DMS 273 treated with DMSO at 0.1 percent for 48 hours (cell line): ENCODE data around the gene TSPAN5.

Source experiments
- DNase-seq: peaks from one replicate; lab custom pipeline; 2025; lab: John Stamatoyannopoulos, UW

The TSPAN5 gene

DNA sequence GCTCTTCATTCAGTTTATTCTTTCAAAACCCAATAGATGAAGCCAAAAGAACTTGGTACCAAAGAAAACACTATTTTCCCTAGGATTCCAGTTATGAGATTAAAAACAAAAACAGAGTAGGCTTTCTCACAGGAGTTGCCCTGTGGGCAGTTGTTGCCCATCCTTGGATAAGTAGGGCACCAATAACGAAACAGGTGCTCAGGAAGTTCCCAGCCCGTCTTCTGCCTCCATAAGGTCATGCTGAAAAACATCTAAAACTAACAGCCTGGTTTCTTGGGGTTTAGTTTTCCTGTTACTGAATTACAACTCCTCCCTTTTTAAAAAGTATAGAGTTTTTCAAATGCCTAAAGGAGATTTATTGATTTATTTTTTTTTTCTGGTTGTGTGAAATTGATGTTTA is 14.7 kb downstream of the TSPAN5 start:
- DNase-seq = no peak

DNA sequence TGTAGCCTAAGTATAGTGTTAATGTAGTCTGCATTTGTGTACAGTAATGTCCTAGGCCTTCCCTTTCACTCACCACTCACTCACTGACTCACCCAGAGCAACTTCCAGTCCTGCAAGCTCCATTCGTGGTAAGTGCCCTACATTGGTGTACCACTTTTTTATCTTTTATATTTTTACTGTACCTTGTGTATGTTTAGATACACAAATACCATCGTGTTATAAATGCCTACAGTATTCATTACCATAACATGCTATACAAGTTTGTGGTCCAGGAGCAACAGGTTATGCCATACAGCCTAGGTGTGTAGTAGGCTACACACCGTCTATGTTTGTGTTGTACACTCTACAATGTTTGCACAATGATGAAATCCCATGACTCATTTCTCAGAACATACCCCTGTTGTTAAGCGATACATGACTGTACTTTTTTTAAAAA is 15.4 kb downstream of the TSPAN5 start:
- no peak for DNase-seq

DNA sequence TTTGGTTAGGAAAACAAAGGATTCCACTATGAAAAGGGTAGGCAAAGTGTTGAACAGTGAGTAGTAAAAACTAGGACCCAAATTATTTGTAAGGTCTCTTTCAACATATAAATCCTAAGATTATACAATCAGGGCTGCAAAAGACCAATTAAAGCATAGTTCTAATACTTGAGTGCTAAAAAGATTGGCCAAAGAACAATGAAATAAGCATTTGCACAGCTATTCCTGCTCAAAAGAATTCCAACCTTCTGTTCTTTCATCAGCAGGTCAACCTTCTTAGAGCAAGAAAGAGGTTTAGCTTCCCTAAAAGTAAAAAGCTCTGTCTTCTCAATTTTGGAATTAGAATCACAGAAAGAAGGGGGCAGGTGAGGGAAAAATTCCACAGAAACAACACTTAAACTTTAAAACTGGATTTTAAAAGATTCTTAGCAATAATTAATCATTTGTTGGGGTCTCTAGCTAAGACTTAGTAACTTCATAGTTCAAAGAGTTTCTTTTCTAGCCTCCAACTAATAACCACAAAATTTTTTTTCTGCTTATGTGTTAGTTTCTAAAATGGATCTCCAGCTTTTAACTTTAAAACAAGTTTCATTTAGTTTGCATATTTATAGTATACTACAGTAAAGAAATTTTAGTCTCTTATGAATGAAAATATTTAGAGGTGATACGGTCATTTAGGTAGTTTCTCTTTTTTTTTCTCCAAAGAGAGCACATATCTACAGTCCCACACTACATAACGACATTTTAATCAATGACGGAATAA is 16.3 kb downstream of the TSPAN5 start:
- no peak for DNase-seq

DNA sequence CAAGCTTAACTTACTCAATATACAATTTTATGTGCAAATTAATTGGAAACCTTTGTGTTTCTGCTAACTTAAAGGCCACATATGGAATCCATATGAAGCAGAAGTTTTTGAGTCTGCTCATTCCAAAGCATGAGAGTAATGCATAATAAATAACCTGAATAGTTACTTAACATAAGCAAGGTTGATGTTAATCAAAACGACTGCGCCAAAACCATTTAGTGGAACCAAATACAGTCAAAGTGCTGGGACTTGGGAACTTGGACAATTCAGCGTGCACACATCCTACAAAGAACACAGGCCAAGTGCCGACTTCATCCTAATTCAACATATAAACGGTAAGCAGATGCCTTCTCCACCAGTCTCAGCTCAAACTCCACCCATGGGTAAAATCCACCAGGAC is 17.0 kb downstream of the TSPAN5 start:
- DNase-seq = no peak

DNA sequence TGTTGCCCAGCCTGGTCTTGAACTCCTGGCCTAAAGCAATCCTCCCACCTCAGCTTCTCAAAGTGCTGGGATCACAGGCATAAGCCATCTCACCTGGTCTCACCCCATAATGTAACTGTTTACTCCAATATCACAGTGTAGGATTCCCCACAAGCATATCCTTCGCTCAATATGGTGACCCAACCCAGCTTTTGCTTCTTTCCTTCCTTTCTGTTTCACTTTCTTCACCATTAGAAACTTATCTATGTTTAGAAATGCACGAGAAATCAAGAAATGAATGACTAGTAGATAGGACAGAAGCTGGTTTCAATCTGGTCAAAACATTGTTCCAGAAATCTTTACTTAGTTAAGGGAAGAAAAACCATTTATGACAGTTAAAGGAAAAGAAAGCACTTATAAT is 18.9 kb downstream of the TSPAN5 start:
- DNase-seq = no peak

DNA sequence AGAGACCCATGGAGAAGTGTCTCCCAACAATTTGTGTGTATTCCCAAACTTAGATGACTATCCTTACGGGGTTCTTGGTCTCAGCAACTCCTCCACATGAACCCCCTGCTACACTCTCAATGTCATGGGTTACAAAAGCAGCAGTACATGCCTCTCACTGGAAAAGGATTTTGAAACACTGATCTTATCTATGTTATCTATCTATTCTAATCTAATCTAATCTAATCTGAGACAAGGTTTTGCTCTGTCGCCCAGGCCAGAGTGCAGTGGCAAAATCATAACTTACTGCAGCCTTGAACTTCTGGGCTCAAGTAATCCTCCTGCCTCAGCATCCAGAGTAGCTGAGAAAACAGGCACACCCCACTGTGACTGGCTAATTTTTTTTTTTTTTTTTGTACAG is 19.3 kb downstream of the TSPAN5 start:
- no peak for DNase-seq

DNA sequence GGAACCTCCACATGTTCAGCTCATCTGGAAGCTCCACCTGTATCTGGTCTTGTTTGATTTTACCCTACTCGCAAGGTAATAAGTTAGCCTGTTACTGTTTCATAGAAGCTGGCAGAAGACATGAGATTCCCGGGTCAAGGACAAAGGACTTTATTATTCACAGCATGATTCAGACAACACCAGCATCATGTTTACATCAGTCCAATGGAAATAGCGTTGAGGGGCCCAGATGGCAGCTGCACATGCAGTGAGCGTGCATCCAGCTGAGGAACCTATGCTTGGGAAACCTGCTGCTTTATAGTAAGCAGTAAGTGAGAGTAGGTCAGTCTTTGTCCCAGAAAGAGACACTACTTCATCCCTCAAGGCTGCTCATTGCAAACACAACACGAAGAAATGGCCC is 19.8 kb downstream of the TSPAN5 start:
- DNase-seq = no peak

DNA sequence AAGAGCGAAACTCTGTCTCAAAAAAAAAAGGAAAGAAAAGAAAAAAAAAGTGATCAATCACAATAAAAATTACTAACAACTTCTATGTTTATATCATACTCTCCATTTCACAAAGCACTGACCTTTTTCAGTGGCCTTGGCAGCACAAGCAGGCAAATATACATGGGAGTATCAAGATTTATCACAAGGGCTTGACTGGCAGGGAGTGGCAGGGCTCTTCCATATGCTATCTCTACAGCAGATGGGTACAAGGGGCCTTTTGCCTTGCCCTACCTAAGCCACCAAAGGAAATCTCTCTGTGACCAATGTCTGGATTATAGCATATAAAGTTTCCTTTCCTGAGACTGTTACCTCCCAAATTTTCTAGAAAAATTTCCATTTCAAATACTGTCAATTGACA is 24.4 kb downstream of the TSPAN5 start:
- no peak for DNase-seq

DNA sequence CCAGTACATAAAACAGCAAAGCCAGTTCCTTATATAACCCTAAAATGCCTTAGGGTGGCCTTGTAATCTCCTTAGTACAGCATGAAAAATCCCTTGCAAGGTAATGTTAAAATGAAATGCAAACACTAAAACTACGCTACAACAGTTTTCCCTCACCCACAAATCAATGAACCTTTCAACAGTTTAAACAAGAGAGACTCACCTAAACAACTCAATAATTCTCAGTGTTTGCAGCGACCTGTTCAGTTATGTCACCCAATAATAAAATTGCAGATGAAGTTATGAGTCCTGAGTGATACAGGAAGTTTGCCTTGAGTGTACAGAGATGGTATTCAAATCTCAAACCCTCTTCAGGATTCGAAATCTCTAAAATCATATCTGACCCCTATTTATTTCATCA is 25.3 kb downstream of the TSPAN5 start:
- no peak for DNase-seq

DNA sequence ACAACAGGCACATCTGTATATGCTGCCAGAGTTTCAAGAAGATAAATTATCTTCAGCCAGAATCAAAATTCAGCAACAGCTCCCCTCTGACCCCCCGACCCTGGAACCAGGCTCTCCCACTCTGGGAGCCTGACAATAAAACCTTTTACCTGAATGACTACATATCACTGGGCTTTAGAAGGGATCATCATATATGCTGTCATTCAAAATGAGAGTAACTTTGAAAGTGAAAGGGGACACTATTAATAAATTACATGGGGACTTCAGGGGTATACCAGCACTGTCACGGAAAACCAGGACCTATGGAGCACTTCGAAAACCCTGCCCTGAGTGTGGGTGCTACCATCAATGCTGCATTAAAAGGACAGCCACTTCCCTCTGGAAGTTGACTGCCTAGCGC is 26.2 kb downstream of the TSPAN5 start:
- DNase-seq = no peak

DNA sequence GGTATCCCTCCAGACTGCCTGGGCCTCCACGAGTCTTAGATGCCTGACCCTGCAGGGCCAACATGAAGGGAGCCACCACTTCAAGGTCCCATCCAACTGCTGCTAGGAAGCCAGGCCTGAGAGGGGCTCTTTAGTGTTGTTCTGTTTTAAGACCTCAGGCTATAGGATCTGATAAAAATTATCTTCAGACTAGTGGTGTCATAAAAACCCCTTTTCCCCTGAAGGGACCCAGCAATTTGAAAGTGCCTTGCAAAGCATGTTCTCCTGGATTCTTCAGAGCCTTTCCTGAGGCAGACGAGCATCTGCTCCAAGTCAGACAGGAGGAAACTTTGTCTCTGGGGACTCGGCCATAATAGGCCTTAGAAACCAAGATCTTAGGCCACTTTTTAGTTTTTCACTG is 26.9 kb downstream of the TSPAN5 start:
- no peak for DNase-seq

DNA sequence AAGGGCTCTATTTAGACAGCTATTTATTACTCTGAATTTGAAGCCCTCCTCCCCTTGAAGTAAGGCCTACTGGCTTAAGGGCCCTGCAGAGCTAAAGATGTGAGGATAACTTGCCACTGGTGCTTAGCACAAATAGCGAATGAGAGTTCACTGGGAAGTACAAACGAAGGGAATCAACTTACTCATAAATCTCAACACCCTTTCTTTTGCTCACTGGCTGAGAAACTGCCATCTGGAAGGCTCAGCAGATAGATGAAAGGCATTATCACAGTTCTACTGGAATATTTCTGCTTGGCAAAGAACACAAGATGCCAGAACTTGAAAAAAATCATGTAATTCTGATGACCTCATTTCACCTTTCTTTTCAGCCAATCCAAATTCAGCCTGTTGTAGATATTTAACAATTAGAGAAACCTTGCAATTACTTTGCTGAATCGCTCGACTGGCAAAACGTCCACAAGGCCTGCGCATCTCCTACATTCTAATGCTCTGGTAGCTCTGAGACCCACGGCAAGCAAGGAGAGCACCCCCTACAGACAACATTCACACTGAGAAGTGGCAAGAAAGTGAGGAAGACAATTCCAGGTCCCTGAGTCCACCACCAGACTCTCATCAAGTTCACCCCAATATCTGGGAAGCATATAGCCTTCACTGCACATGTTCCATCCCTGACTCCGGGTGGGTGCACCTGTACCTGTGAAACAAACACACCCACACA is 27.5 kb downstream of the TSPAN5 start:
- no peak for DNase-seq

DNA sequence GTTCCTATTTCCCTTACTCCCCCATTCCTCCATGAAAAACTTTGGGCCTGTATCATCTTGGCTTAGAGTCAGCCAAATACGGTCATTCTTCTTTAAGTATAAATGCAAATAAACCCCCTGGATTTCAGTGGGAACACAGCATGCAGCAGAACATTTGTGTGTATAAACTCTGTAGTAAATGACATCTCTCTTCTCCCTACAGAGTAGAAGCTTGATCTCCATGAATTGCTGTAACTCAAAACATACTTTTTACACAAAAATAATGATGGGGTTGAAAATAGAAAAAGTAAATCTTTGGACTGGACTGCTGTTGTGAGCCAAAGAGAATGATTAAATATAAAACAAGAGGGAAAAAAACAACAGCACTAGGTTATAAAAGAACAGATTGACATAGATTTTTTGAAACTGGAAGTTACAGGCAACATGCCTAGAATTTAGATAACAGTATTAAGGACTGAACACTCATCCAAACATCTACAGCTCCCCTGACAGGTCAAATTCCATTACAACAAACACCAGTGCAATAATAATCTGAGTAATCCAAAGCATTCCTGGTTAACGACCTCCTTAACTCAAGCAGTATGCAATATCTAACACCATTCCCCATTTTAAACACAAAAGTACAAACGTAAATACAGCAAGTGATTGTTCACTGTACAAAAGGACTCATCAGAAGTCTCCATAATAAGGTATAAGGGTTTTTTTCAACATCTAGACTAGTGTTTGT is 30.7 kb downstream of the TSPAN5 start:
- no peak for DNase-seq

DNA sequence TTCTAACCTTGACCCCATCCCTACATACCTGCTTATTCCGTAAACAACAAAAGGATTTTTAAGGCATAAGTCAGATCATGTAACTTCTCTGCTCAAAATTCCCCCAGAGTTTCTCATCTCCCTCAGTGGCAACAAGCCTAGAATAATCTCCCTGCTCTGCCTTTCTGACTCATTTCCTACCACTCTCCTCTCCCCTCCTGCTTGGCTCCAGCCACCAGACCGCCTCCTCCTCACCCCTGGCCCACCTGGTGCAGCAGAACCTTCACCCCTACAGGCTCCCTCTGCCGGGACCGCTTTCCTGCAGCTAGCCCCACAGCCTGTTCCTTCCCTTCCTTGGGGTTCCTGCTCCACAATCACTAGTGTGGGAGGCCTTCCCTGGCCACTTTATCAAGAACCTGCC is 32.1 kb downstream of the TSPAN5 start:
- DNase-seq = peak; percentile 33

DNA sequence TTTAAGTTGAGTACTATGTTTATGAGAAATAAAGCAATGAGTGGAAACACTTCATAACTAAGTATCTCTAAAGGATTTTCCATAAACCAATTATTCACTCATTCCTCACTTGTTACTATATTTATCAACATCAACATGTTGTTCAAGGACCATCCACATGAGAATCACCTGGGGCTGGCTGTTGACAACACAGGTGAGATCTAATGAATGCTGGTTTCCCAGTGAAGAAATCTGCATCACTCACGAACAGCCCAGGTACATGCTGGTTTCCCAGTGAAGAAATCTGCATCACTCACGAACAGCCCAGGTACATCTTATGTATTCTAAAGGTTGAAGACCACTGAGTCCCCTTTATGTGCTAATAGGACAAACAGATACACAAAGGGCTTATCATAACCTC is 32.5 kb downstream of the TSPAN5 start:
- no peak for DNase-seq

DNA sequence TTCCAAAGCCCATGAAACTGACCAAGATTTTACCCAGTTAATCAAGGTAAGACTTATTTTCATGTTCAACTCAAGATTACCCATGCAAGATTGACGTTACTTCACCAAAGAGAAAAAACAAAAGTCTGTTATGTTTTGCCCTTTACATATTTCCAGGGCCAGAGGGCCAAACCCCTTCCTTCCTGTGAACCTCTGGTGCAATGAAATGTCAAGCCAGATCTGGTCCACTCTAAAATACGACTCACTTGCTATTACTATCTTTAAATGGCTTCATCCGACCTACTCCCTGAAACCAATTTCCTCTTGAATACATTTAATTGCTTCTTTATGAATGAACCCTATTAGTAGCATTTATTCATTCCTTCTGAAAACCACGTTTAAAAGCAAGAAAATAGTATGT is 33.0 kb downstream of the TSPAN5 start:
- no peak for DNase-seq

DNA sequence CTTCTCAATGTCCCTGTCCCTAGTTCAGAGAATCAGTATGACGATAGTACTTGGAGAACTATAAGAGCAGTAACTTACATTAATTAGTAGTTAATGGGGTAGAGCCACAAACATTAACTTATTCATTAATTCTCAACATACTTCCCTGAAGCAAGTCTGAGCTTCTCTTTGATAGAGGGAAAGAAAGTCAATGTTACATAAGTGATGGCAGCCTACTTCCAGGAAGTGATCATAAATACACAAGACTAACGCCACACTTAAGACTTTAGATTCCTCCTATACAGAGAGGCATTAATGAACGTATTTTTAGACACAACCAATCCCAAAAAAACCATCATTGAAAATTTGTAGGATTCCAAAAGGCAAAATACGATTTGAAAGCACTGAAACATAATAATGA is 33.8 kb downstream of the TSPAN5 start:
- no peak for DNase-seq

DNA sequence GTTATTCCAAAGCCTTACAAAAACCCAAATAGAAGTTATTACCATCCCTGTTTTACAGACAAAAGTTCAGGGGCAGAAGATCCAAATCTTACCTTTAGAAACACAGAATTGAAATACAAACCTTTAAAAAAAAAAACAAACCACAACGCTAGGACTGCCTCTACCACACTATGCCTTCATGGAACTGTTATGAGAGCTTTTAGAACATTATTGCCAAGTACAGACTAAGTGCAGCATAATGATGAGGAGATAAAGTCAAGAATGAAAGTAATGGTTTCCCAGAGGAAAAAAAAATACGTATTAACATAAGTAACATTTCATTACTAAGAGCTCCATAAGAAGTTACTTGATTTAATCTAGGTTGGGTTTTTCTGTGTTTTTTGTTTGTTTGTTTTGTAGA is 34.3 kb downstream of the TSPAN5 start:
- DNase-seq = no peak

DNA sequence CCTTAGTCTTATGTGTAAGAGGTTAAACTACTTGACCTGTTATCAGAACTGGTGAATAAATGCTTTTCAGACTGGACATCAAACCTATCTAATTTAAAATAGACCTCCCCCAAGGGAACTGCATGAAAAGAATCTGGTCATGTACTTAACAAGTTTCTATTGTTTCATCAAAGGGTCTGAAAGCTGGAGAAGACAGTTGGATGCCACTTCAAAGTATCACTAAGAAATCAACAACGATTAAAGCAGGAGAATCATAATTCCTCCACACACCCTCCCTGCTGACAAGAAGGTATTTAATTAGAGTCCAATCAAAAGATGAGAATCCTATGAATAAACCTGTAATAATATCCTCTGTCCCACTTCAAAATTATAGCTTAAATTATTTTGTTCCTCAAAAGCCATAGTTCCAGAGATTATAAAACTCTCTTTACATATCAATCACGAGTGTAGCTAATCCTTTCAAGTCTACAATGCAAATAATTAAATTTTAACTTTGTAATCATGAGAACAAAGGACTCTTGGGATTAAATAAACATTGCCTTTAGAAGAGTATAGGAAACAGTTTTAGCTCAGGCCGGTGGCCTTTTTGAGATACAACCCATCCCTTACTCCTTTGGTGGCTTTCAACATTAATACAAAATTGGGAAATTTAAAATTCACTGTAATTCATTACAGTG is 35.1 kb downstream of the TSPAN5 start:
- no peak for DNase-seq

DNA sequence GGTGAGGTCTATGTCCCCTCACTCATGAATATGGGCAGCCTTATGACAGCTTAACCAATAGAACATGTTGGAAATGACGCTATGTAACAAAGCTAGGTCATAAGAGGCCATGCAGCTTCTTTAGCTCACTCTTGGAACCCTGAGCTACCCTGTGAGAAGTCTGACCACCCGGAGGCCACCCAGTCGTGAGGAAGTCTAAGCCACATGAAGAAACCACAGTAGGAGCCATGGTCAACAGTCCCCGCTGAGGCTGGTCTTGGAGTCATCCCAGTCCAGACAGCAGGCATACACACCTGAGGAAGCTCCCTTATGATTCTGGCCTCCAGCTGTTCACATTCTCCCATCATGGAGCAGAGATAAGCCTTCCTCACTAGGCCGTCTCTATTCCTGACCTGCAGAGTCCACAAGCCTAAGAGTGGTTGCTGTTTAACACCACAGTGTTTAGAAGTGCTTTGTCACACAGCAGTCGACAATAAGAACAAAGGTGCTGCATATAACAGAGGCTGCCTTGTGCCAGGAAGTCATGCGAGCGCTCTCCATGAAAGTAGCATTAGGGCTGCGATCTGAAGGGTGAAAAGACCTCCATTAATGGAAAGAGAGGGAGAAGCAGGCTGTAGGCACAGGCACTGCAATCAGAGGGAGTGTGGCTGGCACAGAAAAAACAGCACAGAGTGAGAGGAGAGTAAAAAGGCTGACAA is 38.2 kb downstream of the TSPAN5 start:
- DNase-seq = no peak

DNA sequence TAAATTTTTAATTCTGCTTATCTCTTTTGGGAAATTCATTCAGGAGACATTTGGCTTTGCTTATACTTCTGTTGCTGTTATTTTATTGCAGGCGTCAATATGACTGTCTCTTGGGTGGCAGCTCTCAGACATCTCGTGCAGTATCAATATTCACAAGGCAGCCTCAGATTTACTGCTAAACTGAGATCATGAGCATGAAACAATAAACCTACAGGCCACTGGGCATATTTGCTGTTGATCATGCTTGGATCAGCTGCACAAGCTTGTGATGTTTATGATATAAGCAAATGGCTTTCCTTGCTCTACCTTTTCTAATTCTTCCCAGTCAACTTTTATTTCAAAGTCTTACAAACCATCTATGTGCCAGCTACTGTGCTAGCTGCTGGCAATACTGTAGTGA is 39.2 kb downstream of the TSPAN5 start:
- DNase-seq = no peak

DNA sequence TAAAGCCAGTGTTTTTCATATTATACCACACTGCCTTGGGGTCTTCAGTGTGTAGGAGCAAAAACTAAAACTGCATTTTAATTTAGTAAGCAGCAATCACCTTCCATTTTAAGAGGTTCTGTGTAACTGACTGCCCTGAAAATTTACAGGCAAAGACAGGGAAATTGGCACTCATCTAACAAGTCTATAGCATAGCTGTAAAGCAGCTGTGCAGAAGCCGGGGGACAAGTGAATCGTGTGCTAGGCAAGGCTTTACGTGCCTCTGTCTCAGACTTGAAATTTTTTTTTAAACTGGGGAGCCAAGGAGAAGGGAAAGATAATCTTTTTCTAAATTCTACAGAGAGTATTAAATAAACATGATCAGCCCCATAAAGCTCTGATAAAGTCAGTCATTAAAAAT is 39.7 kb downstream of the TSPAN5 start:
- no peak for DNase-seq
